ENCODE data around the gene LCOR. TPM values are rescaled to one million over a fixed set of nuclear protein-coding genes. Genes with fewer than 3 reads are reported as not detected.

Gene LCOR
- total RNA-seq, 1 experiment from 2014 or later: 42.1 TPM

GRCh38 chr10:96834120-96834519 is 2.0 kb downstream of the LCOR start:
- no peak overlapping the region for H2BK15ac ChIP-seq (ENCODE audit: low read depth, low read length)
- no peak for TF ChIP-seq CTCF (conservative IDR thresholded peaks at IDR 0.05)
- no peak overlapping the region for H2BK20ac ChIP-seq (ENCODE audit: low read depth, low read length, poor library complexity, severe bottlenecking)
- no peak overlapping the region for H3K9ac ChIP-seq (ENCODE audit: extremely low read depth, insufficient read length, low read length)
- H3K18ac ChIP-seq (ENCODE audit: insufficient read length, low read depth, low read length): no peak overlapping the region
- H3K79me1 ChIP-seq (ENCODE audit: insufficient read depth, low read depth, low read length, poor library complexity, severe bottlenecking): no peaks in the 10 kb centered on the region
- H2AFZ ChIP-seq (ENCODE audit: low read length): no peak overlapping the region
- peaks cover 3% of the 10 kb centered on the region for H3K23me2 ChIP-seq (ENCODE audit: insufficient read length, low read depth, low read length, poor library complexity, severe bottlenecking)
- H3K27me3 ChIP-seq (ENCODE audit: insufficient read depth, low read length): no peaks in the 10 kb centered on the region
- H3K14ac ChIP-seq (ENCODE audit: insufficient read depth, low read length): no peak overlapping the region
- H3K9me3 Mint-ChIP-seq: no peaks in the 10 kb centered on the region
- no peak overlapping the region for H3K56ac ChIP-seq (ENCODE audit: insufficient read length, low read depth, low read length)
- DNase-seq: no peak
- no peak overlapping the region for H2BK12ac ChIP-seq (ENCODE audit: insufficient read length, low read depth, low read length)
- peak overlapping the region; percentile 81 for H3K4me2 ChIP-seq (ENCODE audit: insufficient read depth, insufficient read length, low read length)
- no peak overlapping the region for H3K4ac ChIP-seq (ENCODE audit: low read depth, low read length)
- H3K4me1 Mint-ChIP-seq: peaks cover 47 to 49% of the 10 kb centered on the region in 2 experiments
- no peaks in the 10 kb centered on the region; the same call in 1 of the 2 replicates for H3K4me1 ChIP-seq (ENCODE audit: insufficient read depth, low read length)
- no peak overlapping the region for H3T11ph ChIP-seq (ENCODE audit: low read length)
- no peak overlapping the region for H2BK120ac ChIP-seq (ENCODE audit: low read depth, low read length, poor library complexity, severe bottlenecking)
- no peaks in the 10 kb centered on the region; the same call in 1 of the 2 replicates for H3K27me3 Mint-ChIP-seq (ENCODE audit: low read depth)
- H4K91ac ChIP-seq (ENCODE audit: insufficient read length, low read depth, low read length): no peak overlapping the region
- no CpG with 5 or more reads among the region's 8 CpGs for WGBS (ENCODE audit: extremely low coverage, insufficient read length, low lambda C conversion rate)
- H2AK5ac ChIP-seq (ENCODE audit: insufficient read length, low read length): no peak overlapping the region
- no peak overlapping the region for H2BK5ac ChIP-seq (ENCODE audit: insufficient read length, low read length)
- H3K23ac ChIP-seq (ENCODE audit: insufficient read length, low read depth, low read length): no peak overlapping the region
- H4K20me1 ChIP-seq (ENCODE audit: control insufficient read depth, insufficient read depth, insufficient read length): no peaks in the 10 kb centered on the region
- no peak overlapping the region for H4K8ac ChIP-seq (replicated peaks; ENCODE audit: insufficient read length, low read depth, low read length)
- H3K4me3 Mint-ChIP-seq: peak overlapping the region; percentile 96 to 100
- H3K27ac ChIP-seq (ENCODE audit: insufficient read length, low read depth, low read length): no peak overlapping the region
- H3K27ac Mint-ChIP-seq: peak overlapping the region; percentile 68 to 99 (median 99); a peak in 4 of 7 replicates
- peaks cover 30% of the 10 kb centered on the region; the same call in 1 of the 2 replicates for H3K79me2 ChIP-seq (ENCODE audit: insufficient read depth, low read length)
- H3K36me3 Mint-ChIP-seq (ENCODE audit: insufficient read depth in 1 of 3, low read depth in 3 of 3): peaks cover 6 to 24% (median 14%) of the 10 kb centered on the region in 3 experiments
- no peaks in the 10 kb centered on the region for H3K9me3 ChIP-seq (ENCODE audit: control insufficient read depth, low read depth, low read length)
- no peak overlapping the region for H4K5ac ChIP-seq (ENCODE audit: insufficient read length, low read depth, low read length)

All from H9 (cell line).